ENCODE data around the gene MPEG1.

MPEG1 gene

GRCh38 chr11:59186130-59186594 lies 26.6 kb downstream of the MPEG1 start:
- DNase-seq: peak; percentile 59

DNA sequence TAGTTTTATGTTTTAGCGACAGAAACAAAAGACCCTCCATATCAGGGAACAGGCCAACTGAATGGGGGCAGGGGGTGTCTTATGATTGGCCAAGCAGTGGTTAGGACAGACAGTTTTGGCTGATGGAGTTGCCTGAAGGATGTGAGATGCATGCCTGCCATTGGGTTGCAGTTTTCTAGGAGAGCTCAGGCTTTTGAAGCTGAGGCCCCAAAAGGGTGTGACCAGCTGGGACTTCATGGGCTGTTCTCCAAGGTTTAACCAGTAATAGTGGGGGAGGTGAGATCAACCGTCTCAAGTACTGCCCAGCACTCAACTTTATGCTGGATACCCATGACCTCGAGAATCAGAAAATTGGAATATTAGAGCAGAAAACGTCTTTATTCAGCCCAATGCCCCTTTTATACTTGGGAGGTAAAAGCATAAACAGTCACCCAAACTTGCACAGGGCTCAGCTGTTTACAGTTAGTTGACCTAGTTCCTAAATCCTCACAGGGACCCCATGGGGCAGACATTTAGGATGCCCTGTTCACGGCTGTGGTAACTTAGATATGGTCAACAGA lies 27.3 kb downstream of the MPEG1 start:
- no peak for DNase-seq

GRCh38 chr11:59184691-59185339 lies 27.9 kb downstream of the MPEG1 start:
- DNase-seq: no peak

DNA sequence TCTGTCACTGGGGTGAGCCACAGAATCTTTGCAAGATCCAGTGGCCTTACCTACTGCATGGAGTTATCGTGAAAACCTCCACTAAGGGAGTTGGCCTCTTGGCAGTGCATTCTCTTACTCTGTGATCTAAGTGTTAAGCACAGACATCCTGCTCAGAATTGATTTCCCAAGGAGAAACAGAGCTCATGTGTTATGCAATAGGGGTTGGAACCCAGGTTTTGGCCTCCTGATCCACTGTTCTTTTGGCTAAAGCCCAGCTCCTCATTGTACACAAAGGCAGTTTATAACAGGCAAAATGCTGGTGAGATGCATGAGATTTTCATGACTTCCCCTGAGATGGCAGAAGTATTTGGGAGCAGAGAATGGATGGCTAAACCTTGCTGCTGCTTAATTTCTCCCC lies 29.0 kb downstream of the MPEG1 start:
- no peak for DNase-seq

DNA sequence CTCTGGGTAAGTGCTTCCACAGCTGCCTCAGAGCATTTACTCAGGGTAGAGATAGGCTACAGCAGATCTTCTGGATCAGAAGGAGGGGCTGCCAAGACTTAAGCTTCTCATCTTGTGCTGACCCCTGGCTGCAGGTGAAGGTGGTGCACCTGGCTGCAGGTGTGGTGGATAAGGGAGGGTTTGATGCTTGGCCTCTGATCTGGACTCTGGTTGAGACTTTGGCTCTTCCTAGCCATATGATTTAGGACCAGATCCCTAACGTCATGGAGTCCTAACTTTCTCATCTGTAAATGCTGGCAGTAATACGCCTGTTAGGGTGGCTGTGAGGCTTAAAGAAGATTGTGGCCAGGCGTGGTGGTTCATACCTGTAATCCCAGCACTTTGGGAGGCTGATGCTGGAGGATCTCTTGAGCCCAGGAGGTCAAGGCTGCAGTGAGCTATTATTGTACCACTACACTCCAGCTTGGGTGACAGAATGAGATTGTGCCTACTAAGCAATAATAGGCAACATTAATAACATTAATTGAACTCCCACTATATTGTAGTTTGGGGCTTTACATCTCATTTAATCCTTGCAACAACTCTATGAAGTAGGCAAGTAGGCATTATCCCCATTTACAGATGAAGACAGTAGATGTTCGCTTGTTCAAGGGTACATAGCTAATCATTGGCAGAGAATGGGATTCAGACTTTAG lies 30.1 kb downstream of the MPEG1 start:
- peak; percentile 7 for DNase-seq

DNA sequence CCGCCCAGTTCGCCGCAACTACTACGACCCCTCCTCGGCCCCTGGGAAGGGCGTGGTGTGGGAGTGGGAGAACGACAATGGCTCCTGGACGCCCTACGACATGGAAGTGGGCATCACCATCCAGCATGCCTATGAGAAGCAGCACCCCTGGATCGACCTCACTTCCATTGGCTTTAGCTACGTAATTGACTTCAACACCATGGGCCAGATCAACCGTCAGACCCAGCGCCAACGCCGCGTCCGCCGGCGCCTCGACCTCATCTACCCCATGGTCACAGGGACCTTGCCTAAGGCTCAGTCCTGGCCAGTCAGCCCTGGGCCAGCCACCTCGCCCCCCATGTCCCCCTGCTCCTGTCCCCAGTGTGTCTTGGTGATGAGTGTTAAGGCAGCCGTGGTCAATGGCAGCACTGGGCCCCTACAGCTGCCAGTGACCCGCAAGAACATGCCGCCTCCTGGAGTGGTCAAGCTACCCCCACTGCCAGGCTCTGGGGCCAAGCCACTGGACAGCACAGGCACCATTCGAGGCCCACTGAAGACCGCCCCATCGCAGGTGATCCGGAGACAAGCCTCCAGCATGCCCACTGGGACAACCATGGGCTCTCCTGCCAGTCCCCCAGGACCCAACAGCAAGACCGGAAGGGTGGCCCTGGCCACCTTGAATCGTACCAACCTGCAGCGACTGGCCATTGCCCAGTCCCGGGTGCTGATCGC lies 30.8 kb downstream of the MPEG1 start:
- DNase-seq: no peak

- DNase-seq: no peak
These were observed 31.8 kb downstream of the MPEG1 start for GRCh38 chr11:59180907-59181306.

- DNase-seq: no peak
These were observed 32.5 kb downstream of the MPEG1 start for GRCh38 chr11:59180168-59180776.

DNA sequence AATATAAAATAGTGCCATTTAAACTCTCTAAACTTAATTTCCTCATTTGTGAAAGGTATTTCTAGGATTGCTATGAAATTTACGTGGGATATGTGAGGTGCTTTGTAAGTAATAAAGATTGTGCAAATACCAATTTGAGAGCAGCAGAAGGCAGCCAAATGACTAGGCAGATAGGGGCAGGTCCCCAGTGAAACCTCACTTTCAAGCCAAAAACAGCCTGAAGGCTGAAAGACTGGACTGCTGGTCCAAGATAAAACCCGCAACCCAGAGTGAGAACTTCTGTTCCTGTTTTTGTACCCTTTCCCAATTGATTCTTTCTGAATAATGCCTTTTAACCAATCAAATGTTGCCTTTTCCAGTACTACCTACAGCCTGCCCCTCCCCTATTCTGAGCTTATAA lies 33.6 kb downstream of the MPEG1 start:
- DNase-seq: peak; percentile 42

- no peak for DNase-seq
These were observed 34.3 kb downstream of the MPEG1 start for GRCh38 chr11:59178402-59178801.

- no peak for DNase-seq
These were observed 36.4 kb downstream of the MPEG1 start for GRCh38 chr11:59176330-59176729.

DNA sequence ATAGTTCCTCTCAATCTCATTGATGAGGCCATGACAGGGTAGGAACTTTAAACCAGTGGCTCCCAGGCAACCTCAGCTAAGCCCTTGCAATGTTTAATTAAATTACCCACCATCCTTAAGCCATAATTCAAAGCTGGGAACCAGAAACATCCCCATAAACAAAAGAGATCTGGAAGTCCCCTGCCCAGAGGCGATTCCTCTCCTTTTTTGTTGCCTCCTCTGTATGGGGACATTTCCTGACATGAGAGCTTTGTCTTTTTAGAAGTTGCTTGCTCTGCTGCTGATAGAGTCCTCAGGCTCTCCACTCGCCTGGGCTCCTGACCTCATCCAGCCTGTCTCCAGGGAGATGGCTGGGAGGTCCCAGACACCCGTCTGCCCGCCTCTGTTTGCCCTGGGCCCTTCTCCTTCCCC lies 37.6 kb downstream of the MPEG1 start:
- no peak for DNase-seq

DNA sequence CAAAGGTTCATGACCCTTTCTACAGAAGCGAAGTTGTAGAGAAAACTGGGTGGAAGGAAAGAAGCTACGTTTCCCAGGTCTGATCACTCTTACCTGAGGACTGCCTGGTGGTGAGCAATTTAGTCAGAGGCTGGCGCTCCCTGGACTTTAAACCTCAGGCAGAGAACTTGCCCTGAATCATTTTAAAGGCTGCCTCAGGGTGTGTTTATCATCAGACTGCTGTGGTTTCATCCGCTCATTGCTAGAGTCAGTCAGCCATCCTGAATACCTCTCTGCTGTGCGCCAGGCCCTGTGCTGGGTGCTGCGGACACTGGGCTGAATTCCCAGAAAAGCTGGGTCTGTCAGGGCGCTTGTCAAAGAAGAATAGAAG lies 38.1 kb downstream of the MPEG1 start:
- DNase-seq: no peak

- no peak for DNase-seq
These were observed 38.6 kb downstream of the MPEG1 start for GRCh38 chr11:59173964-59174663.

DNA sequence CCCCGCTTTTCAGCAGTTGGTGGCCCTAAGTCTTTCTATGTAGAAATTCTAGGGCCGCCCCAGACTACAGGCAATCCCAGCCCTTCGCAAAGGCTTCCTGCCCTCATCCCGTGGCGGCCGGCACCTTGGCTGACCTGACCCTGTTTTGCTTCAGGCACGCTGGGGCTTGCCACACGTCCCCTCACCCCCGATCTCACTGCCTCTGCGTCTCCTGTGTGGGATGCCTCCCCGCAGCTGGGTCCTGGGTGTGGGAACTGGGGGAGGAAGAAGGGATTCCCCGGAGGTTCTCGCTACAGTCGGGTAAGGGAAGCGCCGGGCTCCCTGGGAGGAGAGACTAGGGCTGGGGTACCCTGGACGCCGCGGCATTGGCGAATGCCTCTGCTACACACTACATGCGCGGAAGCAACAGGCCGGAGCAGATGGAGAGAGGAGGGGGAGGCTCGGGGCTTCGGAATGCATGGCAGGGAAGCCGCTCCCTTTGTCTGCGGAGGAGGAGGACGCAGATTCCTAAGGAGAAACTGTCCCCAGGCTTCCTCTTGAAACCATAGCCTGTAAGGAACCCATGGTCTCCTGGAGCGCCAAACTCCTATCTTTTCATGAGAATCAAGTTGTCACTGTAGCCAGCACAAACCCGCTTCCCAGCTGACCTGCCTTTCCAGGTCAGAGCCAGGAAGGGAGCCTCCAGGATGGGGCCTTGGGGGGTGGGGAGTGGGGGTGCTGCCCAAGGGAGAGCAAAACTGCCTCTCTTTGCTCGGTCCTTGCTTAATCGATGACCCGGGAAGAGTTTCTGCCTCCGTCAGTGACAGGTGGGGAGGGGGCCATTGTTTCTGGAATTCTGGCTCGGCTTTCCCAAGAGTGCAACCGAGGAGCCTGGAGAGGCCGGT lies 39.4 kb downstream of the MPEG1 start:
- DNase-seq: no peak

DNA sequence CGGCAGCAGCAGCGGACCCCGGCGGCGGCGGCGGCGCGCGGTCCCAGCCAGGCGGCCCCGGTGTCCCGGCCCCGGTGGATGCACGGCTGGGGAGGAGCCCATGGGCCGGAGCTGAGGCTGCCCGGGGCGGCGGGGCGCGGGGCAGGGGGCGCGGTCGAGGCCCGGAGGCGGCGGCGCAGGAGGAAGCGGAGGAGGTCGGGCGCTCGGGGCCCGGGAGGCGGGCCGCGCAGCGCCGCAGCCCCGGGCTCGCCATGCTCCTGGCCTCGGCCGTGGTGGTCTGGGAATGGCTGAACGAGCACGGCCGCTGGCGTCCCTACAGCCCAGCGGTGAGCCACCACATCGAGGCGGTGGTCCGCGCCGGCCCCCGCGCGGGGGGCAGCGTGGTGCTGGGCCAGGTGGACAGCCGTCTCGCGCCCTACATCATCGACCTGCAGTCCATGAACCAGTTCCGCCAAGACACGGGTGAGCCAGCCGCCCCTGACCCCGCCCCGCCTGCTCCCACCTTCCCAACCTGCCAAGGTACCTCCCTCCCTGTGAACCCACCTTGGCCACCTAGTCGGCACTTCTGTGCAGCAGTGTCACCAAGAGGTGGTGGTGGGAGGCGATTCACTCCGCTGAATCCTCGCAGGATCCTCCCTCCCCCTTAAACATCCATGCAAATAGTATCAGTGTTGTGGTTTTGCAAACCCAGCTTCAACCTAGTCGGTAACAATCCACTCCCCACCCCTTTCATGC lies 40.2 kb downstream of the MPEG1 start:
- DNase-seq: no peak

DNA sequence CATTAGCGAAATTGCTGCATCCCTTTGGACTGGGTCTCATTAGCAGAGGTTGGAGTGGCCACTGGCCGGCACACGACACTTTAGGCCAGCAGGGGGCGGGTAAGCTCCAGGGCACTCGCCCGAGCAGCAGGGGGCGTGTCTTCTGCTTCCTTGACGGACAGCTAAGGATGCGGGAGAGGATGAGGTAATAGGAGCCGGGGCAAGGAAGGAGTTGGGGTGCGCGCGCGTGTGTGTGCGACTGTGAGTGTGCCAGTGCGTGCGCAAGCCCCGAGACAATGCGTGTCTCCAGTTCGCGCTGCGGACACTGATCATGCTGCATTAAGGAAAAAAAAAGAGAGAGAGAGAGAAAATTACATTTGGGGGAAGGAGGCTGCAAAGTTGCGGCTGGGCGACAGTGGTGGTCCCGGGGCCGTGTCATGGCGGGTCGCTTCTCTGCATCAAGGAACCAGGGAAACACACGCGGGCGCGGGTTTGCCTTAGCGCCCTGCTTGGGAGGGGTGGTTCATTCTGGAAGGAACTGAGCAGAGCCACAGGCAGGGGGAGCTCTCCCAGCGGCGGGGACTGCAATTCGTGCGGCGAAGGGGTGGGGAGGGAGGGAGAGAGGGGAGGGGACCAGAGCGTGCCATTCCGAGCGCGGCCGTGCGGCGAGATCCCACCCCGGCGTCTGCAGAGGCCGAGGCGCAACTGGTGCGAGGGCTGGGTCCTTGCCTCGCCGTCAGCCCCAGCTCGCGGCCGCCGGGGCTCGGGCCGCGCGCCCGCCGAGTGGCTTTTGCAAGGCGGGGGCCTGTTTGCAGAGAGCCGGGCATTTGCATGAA lies 41.0 kb downstream of the MPEG1 start, which contains the start of gene DTX4:
Gene DTX4 (plus strand): TSS at position 625 of the 815 bp plus-strand sequence. CDS start 464 bp downstream, outside the sequence.
- peak; percentile 92 for DNase-seq

GRCh38 chr11:59164028-59164427 lies 48.7 kb downstream of the MPEG1 start:
- no peak for DNase-seq

Data from OCI-M1 (cell line).